ENCODE results near the gene NEK10. TPM values are rescaled to one million over a fixed set of nuclear protein-coding genes. Genes with fewer than 3 reads are reported as not detected.

The NEK10 gene
- total and polyA plus RNA-seq, 2 donors (not counting 1 experiment from before 2014, with no cell fraction given) = 0.49 to 0.55 TPM

GRCh38 chr3:27357665-27358258 lies 11.4 kb downstream of the NEK10 start:
- CTCF ChIA-PET = interaction anchor here (0.6 to 1.8 kb wide), 17 partner anchors 9 to 322 kb away, joined by 3 to 24 read pairs (median 4); partner anchors contain the start of gene NEK10
- H4K20me1 ChIP-seq (ENCODE audit: control insufficient read depth, insufficient read depth, low read length, poor library complexity, severe bottlenecking) = no peaks in the 10 kb centered on the region
- H3K36me3 ChIP-seq (replicated peaks in 1 of 2; ENCODE audit: control extremely low read depth in 1 of 2, control insufficient read depth in 1 of 2, extremely low read depth in 1 of 2, insufficient read depth in 2 of 2, low read length in 1 of 2) = no peaks in the 10 kb centered on the region
- DNase-seq (peak; percentile 67), ATAC-seq (ENCODE audit: low read depth) (peak; percentile 80)
- no peak overlapping the region for H3K4me3 ChIP-seq (ENCODE audit: control extremely low read depth in 1 of 5, extremely low read depth in 1 of 5, insufficient read depth in 1 of 5, low read depth in 2 of 5, low read length in 4 of 5)
- no peak overlapping the region for H3K4me2 ChIP-seq (replicated peaks; ENCODE audit: low read depth, low read length, poor library complexity, severe bottlenecking)
- no peak overlapping the region for H3K27ac ChIP-seq (ENCODE audit: low read length in 2 of 2)
- H3K4me1 ChIP-seq (ENCODE audit: control insufficient read depth in 2 of 2, insufficient read depth in 2 of 2, low read length in 2 of 2) = peaks cover 22 to 29% of the 10 kb centered on the region in 2 donors
- no peaks in the 10 kb centered on the region for H3K79me2 ChIP-seq (ENCODE audit: control insufficient read depth, insufficient read depth, low read length)
- TF ChIP-seq CTCF (IDR thresholded peaks at IDR 0.05) (peak; percentile 81), EZH2 (IDR thresholded peaks at IDR 0.05; ENCODE audit: borderline replicate concordance, insufficient read depth, low read depth, low read length, poor library complexity, severe bottlenecking) (no peak)
- peaks cover 34% of the 10 kb centered on the region for H3K4me1 Mint-ChIP-seq
- H3K27ac Mint-ChIP-seq = no peak overlapping the region
- no peak overlapping the region for H3K4me3 Mint-ChIP-seq
- no peaks in the 10 kb centered on the region for H3K27me3 Mint-ChIP-seq
- H2AFZ ChIP-seq (ENCODE audit: insufficient read depth, low read depth, low read length, poor library complexity, severe bottlenecking) = no peak overlapping the region
- no peaks in the 10 kb centered on the region for H3K9me3 Mint-ChIP-seq (ENCODE audit: insufficient read depth)
- H3K9ac ChIP-seq (ENCODE audit: low read length) = no peak overlapping the region
- H3K9me3 ChIP-seq (ENCODE audit: control extremely low read depth in 1 of 3, control insufficient read depth in 2 of 3, insufficient read depth in 1 of 3, low read length in 2 of 3) = no peaks in the 10 kb centered on the region
- no peaks in the 10 kb centered on the region for H3K27me3 ChIP-seq (replicated peaks in 1 of 4; ENCODE audit: control extremely low read depth in 1 of 4, control insufficient read depth in 3 of 4, insufficient read depth in 4 of 4, low read length in 3 of 4)
- POLR2A ChIA-PET = interaction anchor here (1.0 kb wide), 1 partner anchor 354 kb away, joined by 3 read pairs; no protein-coding TSS in a partner anchor
- intact Hi-C loops (cut with micrococcal nuclease) = loop anchor here (1.0 to 5.0 kb wide), 4 partner anchors 110 to 991 kb away; partner anchors contain the start of genes AZI2 and ZCWPW2
- WGBS (ENCODE audit: insufficient coverage) = no CpG with 5 or more reads among the region's 1 CpG

GRCh38 chr3:27356976-27357375 lies 12.2 kb downstream of the NEK10 start:
- no peak for TF ChIP-seq CTCF (IDR thresholded peaks at IDR 0.05)
- no peak for TF ChIP-seq EZH2 (IDR thresholded peaks at IDR 0.05; ENCODE audit: borderline replicate concordance, insufficient read depth, low read depth, low read length, poor library complexity, severe bottlenecking)
- H3K9me3 ChIP-seq (ENCODE audit: control extremely low read depth in 1 of 3, control insufficient read depth in 2 of 3, insufficient read depth in 1 of 3, low read length in 2 of 3) = no peaks in the 10 kb centered on the region
- POLR2A ChIA-PET = no interaction called here
- no peak overlapping the region for H3K4me3 Mint-ChIP-seq
- H3K4me3 ChIP-seq (ENCODE audit: control extremely low read depth in 1 of 5, extremely low read depth in 1 of 5, insufficient read depth in 1 of 5, low read depth in 2 of 5, low read length in 4 of 5) = no peak overlapping the region
- H2AFZ ChIP-seq (ENCODE audit: insufficient read depth, low read depth, low read length, poor library complexity, severe bottlenecking) = no peak overlapping the region
- CTCF ChIA-PET = no interaction called here
- ATAC-seq (ENCODE audit: low read depth) = no peak
- H3K27me3 ChIP-seq (replicated peaks in 1 of 4; ENCODE audit: control extremely low read depth in 1 of 4, control insufficient read depth in 3 of 4, insufficient read depth in 4 of 4, low read length in 3 of 4) = no peaks in the 10 kb centered on the region
- no peak overlapping the region for H3K9ac ChIP-seq (ENCODE audit: low read length)
- no peaks in the 10 kb centered on the region for H3K9me3 Mint-ChIP-seq (ENCODE audit: insufficient read depth)
- H3K79me2 ChIP-seq (ENCODE audit: control insufficient read depth, insufficient read depth, low read length) = no peaks in the 10 kb centered on the region
- H3K36me3 ChIP-seq (replicated peaks in 1 of 2; ENCODE audit: control extremely low read depth in 1 of 2, control insufficient read depth in 1 of 2, extremely low read depth in 1 of 2, insufficient read depth in 2 of 2, low read length in 1 of 2) = no peaks in the 10 kb centered on the region
- no CpG with 5 or more reads among the region's 3 CpGs for WGBS (ENCODE audit: insufficient coverage)
- peaks cover 34% of the 10 kb centered on the region for H3K4me1 Mint-ChIP-seq
- intact Hi-C loops (cut with micrococcal nuclease) = loop anchor here (1.0 to 5.0 kb wide), 4 partner anchors 110 to 992 kb away; partner anchors contain the start of genes AZI2 and ZCWPW2
- H4K20me1 ChIP-seq (ENCODE audit: control insufficient read depth, insufficient read depth, low read length, poor library complexity, severe bottlenecking) = no peaks in the 10 kb centered on the region
- no peaks in the 10 kb centered on the region for H3K27me3 Mint-ChIP-seq
- no peak overlapping the region for H3K27ac ChIP-seq (ENCODE audit: low read length in 2 of 2)
- no peak for DNase-seq
- H3K4me2 ChIP-seq (replicated peaks; ENCODE audit: low read depth, low read length, poor library complexity, severe bottlenecking) = no peak overlapping the region
- peaks cover 22 to 29% of the 10 kb centered on the region in 2 donors for H3K4me1 ChIP-seq (ENCODE audit: control insufficient read depth in 2 of 2, insufficient read depth in 2 of 2, low read length in 2 of 2)
- H3K27ac Mint-ChIP-seq = no peak overlapping the region

Measured in B cell (primary cell).